ENCODE results near the gene TUBGCP2.

TUBGCP2 gene

DNA sequence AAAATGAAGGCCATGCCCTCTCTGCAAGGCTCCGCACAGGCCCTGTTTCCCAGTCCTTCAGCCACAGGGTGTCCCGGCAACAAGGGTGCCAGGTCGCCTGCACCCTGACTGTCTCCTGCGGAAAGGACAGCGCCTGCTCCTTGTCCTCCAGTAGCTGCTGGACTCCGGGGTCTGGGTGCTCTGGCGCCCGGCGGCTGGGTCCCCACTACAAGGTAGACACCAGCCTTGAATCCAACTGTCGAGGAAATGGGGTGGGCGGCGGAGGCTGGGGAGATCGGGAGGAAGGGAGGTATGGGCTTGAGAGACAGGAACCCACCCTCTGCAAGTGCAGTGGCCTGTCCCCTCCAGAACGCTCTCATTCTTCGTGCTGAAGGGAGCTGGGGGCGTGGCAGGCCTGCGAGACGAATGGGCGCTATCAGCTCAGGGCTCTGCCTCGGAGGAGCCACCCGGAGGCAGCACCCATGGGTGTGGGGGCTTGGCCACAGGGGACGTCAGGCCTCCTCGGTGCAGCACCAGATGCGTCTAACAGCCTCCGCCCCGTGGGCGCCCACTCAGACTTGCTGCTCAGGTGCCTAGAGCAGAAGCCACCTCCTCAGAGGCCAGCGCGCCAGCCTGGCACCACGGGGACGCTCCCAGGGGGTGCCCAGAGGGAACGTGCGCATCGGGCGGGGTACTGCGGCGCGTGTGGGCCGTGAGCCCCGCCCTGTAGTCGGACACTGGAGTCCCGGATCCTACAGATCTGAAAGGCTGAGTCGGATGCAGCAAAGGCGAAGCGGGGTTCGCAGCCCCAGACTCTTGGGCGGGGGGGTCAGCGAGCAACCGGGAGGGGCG lies 47.6 kb downstream of the TUBGCP2 start:
- peak; percentile 81 for DNase-seq

DNA sequence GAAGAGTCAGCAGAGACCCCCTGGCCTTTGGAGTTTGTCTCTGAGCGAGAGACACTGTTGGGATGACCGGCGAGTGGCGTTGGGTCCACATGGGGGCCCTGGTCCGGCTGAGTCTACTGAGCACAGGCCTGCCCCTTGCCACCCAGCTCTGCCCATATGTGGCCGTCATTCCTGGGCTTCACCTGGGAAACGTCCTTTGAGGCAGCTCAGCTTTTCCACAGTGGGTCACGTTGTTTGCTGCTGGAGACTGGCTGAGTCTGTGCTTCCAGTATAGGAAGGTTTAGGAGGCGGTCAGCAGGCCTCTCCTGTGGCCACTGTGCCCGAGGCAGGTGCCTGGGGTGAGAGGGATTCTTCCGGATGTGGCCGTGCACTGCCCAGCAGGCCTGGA lies 49.1 kb downstream of the TUBGCP2 start:
- DNase-seq: no peak

- no peak for DNase-seq
Measured at GRCh38 chr10:133258818-133259601, 49.7 kb downstream of the TUBGCP2 start.

GRCh38 chr10:133258066-133258817 lies 50.4 kb downstream of the TUBGCP2 start:
- DNase-seq: peak; percentile 72

DNA sequence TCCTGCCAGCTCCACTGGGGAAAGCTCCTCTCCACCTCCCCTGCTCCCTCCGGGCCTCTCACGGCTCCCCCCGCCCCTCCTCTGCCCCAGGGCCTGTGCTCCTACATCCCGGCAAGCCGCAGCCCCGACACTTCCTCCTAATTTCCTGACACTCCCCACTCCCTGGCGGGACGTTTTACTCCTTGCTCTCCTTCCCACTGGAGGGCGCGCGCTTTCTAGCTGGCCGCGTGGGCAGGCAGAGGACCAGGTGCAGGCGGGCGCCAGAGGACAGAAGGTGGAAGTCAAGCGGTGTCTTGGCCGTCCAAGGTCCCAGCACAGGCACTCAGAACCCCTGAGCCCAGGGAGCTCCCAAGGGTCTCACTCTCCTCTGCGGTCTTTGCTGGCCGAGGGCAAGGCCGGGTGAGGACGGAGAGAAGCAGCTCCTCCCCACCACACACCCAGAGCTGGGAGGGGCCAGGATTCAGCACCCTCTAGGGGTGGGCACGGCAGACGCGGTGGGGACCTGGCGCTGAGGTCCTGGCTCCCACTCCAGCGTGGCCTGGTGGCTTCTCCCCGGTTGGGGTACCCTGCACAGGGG lies 51.1 kb downstream of the TUBGCP2 start:
- peak; percentile 64 for DNase-seq

DNA sequence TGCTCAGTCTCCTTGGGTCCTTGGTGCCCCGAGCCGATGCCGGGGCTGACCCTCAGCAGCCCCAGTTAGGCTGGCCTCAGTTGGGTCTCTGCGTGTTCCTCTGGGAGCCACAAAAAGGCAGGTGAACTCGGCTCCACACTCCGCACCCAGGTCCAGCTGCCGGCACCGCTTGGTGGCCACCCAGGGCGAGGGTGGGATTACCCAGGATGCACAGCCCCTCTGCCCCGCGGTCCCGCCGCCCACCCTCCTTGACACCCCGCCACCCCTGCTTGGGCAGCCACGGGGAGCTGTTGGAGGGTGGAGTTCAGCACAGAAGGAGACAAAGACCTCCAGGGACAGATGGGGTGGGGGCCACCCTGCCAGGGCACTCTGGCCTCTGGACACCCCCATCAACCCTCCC lies 53.3 kb downstream of the TUBGCP2 start:
- DNase-seq: no peak

DNA sequence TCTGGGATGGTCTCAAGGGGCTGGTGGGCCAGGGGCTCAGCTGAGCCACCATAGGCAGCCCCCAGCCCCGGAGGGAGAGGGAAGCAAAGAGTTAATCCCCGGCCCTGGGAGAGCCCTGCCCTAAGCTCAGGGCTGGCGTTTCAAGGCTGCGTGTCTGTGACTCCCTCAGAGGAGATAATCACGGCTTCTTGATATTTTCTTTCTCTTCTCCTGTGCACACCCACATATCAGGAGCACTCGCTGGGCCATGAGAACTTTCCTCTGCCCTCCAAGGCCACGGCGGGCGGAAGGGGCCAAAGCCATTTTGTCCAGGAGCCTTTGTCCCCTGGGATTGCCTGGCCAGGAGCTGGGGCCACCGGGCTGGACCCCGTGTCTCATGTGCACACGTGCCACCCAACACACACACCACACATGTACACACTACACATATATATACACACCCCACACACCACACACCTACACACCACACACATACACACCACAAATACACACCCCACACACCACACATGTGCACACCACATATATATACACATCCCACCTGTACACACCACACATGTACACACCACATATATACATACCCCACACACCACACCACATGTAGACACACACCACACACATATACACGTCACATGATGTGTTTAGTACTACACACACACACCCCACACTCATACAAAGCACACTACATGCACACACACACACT lies 54.1 kb downstream of the TUBGCP2 start:
- DNase-seq: no peak

DNA sequence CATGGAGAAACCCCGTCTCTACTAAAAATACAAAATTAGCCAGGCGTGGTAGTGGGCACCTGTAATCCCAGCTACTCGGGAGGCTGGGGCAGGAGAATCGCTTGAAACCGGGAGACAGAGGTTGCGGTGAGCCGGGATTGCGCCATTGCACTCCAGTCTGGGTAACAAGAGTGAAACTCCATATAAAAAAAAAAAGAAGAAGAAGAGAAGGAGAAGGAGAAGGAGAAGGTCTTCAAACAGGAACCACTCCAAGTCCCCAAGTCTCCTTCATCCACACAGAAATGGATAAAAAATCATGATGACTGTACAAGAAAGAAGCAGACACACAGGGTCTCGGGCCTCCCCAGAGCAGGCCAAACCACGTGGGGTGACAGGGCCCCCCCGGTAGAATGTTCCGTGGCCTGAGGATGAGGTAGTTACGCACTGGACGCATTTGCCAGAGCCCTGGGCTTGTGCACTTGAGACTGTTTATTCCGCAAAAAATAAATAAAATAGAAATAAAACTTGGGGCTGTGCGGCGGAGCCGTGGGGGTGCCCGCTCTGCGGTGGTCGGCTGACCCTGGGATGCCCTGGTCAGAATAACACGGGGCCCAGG lies 55.2 kb downstream of the TUBGCP2 start:
- no peak for DNase-seq

- no peak for DNase-seq
Measured at GRCh38 chr10:133252223-133252552, 56.5 kb downstream of the TUBGCP2 start.

DNA sequence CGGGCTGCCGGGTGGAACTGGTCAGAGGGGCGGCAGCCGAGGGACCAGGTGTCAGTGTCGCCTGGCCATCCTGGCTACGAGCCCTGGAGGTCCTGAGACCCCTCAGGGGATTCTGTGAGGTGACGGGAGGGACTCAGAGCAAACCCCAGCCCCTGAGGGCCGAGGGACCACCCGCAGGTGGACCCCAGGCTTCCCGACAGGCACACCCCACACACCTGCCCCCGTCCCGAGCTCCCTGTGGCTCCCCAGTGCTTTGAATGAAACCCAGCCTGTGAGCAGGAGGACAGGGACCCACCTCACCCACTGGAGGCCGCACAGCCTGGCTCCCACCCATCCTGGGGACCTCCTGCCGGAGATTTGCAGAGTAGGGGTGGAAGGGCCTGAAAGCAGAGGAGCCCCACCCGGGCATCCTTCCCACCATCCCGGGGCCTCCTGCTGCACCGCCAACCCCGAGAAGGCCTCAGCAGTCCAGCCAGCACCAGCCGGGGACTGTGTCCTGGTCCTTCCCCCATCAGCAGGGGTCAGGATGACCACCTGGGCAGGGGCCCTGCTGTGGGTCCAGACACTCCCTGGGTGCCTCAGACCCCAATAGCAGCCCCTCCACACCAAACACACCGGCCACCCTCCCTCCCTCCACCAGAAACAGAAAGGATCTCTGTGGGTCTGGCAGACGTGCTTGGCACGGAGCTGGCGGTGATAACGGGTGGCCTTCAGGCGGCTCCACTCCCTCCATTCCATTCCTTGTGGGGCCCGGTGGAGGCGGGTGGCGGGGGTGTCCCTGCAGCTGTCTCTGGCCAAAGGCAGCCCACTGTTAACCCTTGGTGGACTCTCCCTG lies 57.1 kb downstream of the TUBGCP2 start:
- no peak for DNase-seq

DNA sequence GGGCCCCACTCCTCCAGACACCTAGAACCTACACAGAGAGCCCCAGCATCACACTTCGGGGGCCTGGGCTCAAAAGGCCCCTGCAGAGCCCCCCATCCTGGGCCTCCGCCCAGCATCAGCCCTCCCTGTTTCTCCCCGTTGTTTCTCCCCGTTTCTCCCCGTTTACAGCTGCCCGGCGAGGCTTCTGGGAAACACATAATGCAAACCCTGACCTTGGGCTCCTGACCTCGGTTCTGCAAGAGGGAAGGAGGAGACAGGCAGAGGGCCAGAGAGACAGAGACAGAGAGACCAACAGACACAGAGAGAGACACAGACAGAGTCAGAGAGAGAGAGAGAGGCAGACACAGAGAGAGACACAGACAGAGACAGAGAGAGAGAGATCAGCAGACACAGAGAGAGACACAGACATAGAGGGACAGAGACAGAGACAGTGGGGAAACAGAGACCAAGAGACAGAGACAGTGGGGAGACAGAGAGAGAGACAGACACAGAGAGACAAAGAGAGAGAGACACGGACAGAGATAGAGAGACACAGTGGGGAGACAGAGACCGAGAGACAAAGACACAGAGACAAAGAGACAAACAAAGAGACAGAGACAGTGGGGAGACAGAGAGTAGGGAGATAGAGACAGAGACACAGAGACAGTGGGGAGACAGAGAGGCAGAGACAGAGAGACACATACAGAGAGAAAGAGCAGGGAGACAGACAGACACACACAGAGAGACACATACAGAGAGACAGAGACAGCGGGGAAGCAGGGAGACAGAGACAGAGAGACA lies 58.5 kb downstream of the TUBGCP2 start:
- DNase-seq: no peak

GRCh38 chr10:133249094-133249780 lies 59.4 kb downstream of the TUBGCP2 start:
- no peak for DNase-seq

DNA sequence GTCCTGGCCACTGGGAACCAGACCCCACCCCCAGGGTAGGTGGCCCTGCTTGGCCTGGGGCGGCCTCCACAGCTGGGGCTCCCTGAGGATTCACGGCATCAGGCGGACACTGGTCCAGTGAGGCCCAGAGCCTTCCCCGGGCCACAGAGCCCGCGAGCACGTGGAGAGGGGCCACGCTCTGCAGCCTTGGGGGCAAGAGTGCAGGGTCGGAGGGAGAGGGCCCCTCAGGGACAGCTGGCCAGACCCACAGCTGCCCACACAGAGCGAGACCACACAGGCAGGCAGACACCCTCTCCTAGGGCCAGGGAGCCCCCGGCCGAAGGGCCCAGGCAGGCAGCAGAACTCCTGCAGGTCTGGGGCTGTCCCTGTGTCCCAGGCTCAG lies 60.3 kb downstream of the TUBGCP2 start:
- DNase-seq: no peak

- DNase-seq: no peak
Measured at GRCh38 chr10:133247681-133248333, 60.9 kb downstream of the TUBGCP2 start.

DNA sequence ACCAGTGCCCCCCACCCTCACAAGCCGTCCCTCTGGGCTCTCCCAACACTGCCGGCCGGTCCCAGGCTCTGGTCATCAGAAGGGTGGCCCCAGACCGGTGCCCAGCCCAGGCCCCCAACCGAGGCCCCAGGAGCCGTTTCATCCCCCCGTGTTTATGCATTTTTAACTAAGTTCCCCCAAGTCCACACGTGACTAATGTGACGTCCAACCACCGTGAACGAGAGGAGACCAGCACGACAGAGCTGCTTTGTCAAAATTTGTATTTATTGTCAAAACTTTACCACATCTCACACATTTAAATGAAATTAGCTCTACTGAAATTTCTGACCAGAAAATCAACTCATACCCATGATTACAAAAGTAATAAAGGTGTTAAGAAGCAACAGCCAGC lies 62.4 kb downstream of the TUBGCP2 start:
- DNase-seq: no peak

GRCh38 chr10:133245439-133246235 lies 63.0 kb downstream of the TUBGCP2 start:
- no peak for DNase-seq

- no peak for DNase-seq
Measured at GRCh38 chr10:133243593-133243992, 65.1 kb downstream of the TUBGCP2 start.

GRCh38 chr10:133242611-133243356 lies 65.9 kb downstream of the TUBGCP2 start:
- no peak for DNase-seq

All from NCI-H1436 (cell line).